ENCODE data around the gene SHISA5. TPM values are rescaled to one million over a fixed set of nuclear protein-coding genes. Genes with fewer than 3 reads are reported as not detected.

SHISA5 gene
- total RNA-seq, 1 donor from 2014 or later: 84.9 TPM

GRCh38 chr3:48433472-48434118, 70.4 kb downstream of the SHISA5 start:
- Mint-ChIP-seq H3K4me3 (no peak overlapping the region), H3K27me3 (peaks cover 3% of the 10 kb centered on the region), H3K36me3 (ENCODE audit: low read depth) (peaks cover 21% of the 10 kb centered on the region), H3K9me3 (no peaks in the 10 kb centered on the region), H3K4me1 (peaks cover 32% of the 10 kb centered on the region), H3K27ac (no peak overlapping the region)
- DNase-seq: no peak
- intact Hi-C loops (cut with micrococcal nuclease): no loop called here

- DNase-seq: no peak
- peaks cover 25% of the 10 kb centered on the region for H3K4me1 Mint-ChIP-seq
- no peak overlapping the region for H3K4me3 Mint-ChIP-seq
- no peaks in the 10 kb centered on the region for H3K9me3 Mint-ChIP-seq
- H3K36me3 Mint-ChIP-seq (ENCODE audit: low read depth): peaks cover 21% of the 10 kb centered on the region
- peaks cover 11% of the 10 kb centered on the region for H3K27me3 Mint-ChIP-seq
- intact Hi-C loops (cut with micrococcal nuclease): no loop called here
- no peak overlapping the region for H3K27ac Mint-ChIP-seq
These were observed 71.3 kb downstream of the SHISA5 start for GRCh38 chr3:48432411-48433371.

- intact Hi-C loops (cut with micrococcal nuclease): no loop called here
- no peak for DNase-seq
- Mint-ChIP-seq H3K4me1 (peaks cover 23% of the 10 kb centered on the region), H3K27ac (no peak overlapping the region), H3K4me3 (peak overlapping the region; percentile 86), H3K27me3 (peaks cover 19% of the 10 kb centered on the region), H3K9me3 (no peaks in the 10 kb centered on the region), H3K36me3 (ENCODE audit: low read depth) (peaks cover 21% of the 10 kb centered on the region)
These were observed 72.5 kb downstream of the SHISA5 start for GRCh38 chr3:48431224-48432029.

DNA sequence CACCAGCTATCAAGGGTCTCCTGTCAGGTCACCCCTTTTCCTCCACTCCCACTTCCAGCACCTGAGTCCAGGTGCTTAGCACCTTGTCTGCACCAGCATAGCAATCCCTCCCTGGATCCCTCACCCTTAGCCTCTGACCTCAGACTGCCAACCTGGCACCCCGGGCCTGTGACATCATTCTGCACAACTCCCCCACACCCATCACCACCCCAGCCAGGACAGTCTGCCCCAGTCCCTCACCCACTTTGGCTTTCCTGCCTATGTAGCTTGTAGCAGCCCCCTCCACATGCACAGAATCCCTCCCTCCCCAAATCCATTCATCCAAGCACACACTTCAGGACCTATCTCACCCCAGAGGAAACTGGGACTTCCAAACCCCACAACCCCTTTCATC, 73.3 kb downstream of the SHISA5 start:
- Mint-ChIP-seq H3K27ac (no peak overlapping the region), H3K4me3 (peak overlapping the region; percentile 86), H3K9me3 (no peaks in the 10 kb centered on the region), H3K27me3 (peaks cover 19% of the 10 kb centered on the region), H3K36me3 (ENCODE audit: low read depth) (peaks cover 21% of the 10 kb centered on the region), H3K4me1 (peaks cover 23% of the 10 kb centered on the region)
- DNase-seq: no peak
- intact Hi-C loops (cut with micrococcal nuclease): no loop called here

DNA sequence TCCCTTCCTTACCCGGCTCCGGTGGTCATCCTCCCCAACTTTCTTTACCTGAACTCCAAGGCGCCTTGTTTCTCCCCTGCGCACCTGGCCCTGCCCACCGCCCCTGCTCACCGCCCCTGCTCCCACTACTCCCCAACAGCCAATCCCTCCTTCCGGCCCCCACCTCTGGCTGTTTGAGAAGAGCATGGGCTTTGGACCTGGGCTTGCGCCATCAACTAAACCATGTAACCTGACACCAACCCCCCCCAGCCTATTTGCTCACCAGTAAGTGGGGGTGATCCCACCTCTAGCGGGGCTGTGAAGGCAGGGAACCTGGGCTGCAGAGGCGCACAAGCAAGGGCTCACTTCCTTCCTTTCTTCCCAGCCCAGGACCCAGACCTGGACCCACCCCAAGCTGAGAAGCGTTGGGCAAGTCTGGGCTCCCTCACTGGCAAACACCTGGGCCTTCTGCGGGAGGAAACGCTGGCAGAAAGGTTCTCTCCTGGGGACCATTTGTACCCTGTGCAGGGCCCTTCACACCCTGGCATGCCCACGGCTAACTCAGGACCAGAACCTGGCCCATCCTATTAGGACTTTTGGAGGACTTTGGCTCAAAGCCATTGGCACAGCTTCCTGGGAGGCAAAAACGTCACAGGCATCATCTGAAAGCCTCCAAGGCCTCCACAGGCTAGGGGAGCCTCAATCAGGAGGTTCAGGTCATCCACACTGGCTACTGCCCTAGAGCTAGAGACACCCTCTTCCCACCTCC, 73.8 kb downstream of the SHISA5 start, which contains the start of gene PLXNB1:
Gene PLXNB1 (minus strand): TSS at position 127 of the 748 bp plus-strand sequence. CDS start 5,475 bp downstream, outside the sequence.
- Mint-ChIP-seq H3K9me3 (no peaks in the 10 kb centered on the region), H3K36me3 (ENCODE audit: low read depth) (peaks cover 21% of the 10 kb centered on the region), H3K4me1 (peaks cover 20% of the 10 kb centered on the region), H3K4me3 (peak within 1 kb of the TSS; percentile 86), H3K27me3 (peaks cover 20% of the 10 kb centered on the region), H3K27ac (peak within 1 kb of the TSS; percentile 75)
- peak; percentile 69 for DNase-seq
- intact Hi-C loops (cut with micrococcal nuclease): no loop called here

- Mint-ChIP-seq H3K9me3 (no peaks in the 10 kb centered on the region), H3K36me3 (ENCODE audit: low read depth) (peaks cover 18% of the 10 kb centered on the region), H3K4me3 (peak overlapping the region; percentile 86), H3K4me1 (peaks cover 23% of the 10 kb centered on the region), H3K27me3 (peaks cover 20% of the 10 kb centered on the region), H3K27ac (no peak overlapping the region)
- intact Hi-C loops (cut with micrococcal nuclease): no loop called here
- DNase-seq: peak; percentile 90
These were observed 74.5 kb downstream of the SHISA5 start for GRCh38 chr3:48429317-48429959.

GRCh38 chr3:48428572-48429316, 75.2 kb downstream of the SHISA5 start:
- peaks cover 20% of the 10 kb centered on the region for H3K27me3 Mint-ChIP-seq
- H3K36me3 Mint-ChIP-seq (ENCODE audit: low read depth): peaks cover 11% of the 10 kb centered on the region
- H3K4me1 Mint-ChIP-seq: peaks cover 19% of the 10 kb centered on the region

GRCh38 chr3:48428088-48428571, 75.8 kb downstream of the SHISA5 start:
- peak overlapping the region; percentile 58 for H3K4me3 Mint-ChIP-seq
- intact Hi-C loops (cut with micrococcal nuclease): no loop called here
- no peaks in the 10 kb centered on the region for H3K9me3 Mint-ChIP-seq
- H3K27ac Mint-ChIP-seq: peak overlapping the region; percentile 8
- peaks cover 20% of the 10 kb centered on the region for H3K27me3 Mint-ChIP-seq
- peaks cover 11% of the 10 kb centered on the region for H3K36me3 Mint-ChIP-seq (ENCODE audit: low read depth)
- peaks cover 19% of the 10 kb centered on the region for H3K4me1 Mint-ChIP-seq
- DNase-seq: no peak

More at GRCh38 chr3:48428572-48429316, 75.2 kb downstream of the SHISA5 start:
- intact Hi-C loops (cut with micrococcal nuclease): no loop called here
- Mint-ChIP-seq H3K27ac (no peak overlapping the region), H3K4me3 (peak overlapping the region; percentile 58), H3K9me3 (no peaks in the 10 kb centered on the region)
- DNase-seq: no peak

DNA sequence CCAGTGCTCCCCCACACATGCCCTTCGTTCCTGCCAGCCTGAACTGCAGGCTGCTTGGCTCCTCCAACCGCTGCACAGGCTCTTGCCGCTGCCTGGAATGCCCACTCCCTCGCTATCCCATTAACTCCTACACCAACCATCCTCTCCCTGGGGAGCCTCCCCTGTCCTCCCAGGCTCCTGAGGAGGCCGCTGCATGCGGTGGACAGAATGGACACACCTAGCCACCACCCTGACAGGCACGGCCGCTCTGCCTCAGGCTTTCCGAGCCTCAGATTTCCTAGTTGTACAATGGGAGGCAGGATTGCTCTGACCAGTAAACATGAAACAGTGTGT, 76.4 kb downstream of the SHISA5 start:
- DNase-seq: no peak
- H3K4me1 Mint-ChIP-seq: peaks cover 19% of the 10 kb centered on the region
- peaks cover 11% of the 10 kb centered on the region for H3K36me3 Mint-ChIP-seq (ENCODE audit: low read depth)
- intact Hi-C loops (cut with micrococcal nuclease): no loop called here
- no peak overlapping the region for H3K27ac Mint-ChIP-seq
- H3K9me3 Mint-ChIP-seq: no peaks in the 10 kb centered on the region
- H3K27me3 Mint-ChIP-seq: peaks cover 20% of the 10 kb centered on the region
- H3K4me3 Mint-ChIP-seq: peak overlapping the region; percentile 58

DNA sequence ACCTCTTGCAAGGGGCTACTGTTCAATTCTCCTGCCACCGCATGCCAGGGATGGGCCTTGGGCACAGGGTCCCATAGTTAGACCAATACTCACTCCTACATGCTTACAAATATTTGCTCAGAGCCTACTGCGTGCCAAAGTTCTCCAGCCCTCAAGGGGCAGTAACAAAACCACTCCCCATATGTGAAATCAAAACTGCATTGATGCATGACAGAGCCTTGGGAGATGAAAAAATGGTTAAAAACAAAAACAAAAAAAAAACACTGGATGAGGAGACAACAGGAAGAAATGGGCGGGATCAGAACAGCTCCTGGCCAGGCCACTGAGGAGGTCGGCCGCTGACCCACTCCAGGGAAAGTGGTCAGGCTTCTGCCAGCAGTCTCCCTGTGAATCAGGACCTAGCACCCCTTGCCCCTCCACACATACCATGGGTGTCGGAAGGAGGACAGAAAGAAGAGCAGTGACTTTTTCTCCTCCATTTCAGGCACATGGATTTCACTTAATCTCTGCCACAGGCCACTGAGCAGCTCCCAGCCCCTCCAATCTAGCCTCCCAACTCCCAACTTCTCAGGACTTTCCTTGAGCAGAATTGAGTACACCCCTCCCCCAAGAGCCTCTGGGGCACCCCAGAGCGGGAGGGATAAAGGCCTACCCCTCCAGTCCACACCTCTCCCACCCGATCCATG, 76.9 kb downstream of the SHISA5 start:
- intact Hi-C loops (cut with micrococcal nuclease): no loop called here
- H3K27me3 Mint-ChIP-seq: peaks cover 20% of the 10 kb centered on the region
- H3K27ac Mint-ChIP-seq: no peak overlapping the region
- peaks cover 17% of the 10 kb centered on the region for H3K4me1 Mint-ChIP-seq
- no peak for DNase-seq
- H3K9me3 Mint-ChIP-seq: no peaks in the 10 kb centered on the region
- peaks cover 11% of the 10 kb centered on the region for H3K36me3 Mint-ChIP-seq (ENCODE audit: low read depth)
- no peak overlapping the region for H3K4me3 Mint-ChIP-seq

DNA sequence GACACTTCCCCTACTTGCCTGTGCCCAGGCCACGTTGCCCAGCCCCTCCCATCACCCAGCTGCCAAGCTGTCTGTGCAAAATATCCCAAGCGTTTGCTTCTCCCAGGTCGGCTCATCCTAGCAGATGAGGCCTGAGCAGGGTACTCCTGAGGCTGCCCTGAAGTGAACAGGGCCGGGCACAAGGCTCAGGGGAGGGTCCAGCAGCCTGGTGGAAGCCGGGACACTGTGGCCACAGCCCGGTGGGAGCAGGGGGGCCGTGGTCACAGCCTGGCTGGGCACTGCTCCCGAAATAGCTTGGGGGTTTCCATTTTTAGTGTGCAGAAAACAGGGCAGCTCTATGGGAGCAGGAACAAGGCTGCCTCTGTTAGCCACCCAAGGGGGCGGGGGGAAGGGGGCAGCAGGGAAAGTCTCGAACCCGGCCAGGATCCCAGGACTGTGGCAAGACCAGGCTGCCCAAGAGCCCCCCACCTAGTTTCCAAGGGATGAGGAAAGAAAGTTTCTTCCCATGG, 77.5 kb downstream of the SHISA5 start:
- peaks cover 15% of the 10 kb centered on the region for H3K4me1 Mint-ChIP-seq
- no peaks in the 10 kb centered on the region for H3K9me3 Mint-ChIP-seq
- DNase-seq: no peak
- intact Hi-C loops (cut with micrococcal nuclease): no loop called here
- peaks cover 7% of the 10 kb centered on the region for H3K36me3 Mint-ChIP-seq (ENCODE audit: low read depth)
- H3K4me3 Mint-ChIP-seq: no peak overlapping the region
- H3K27ac Mint-ChIP-seq: no peak overlapping the region
- H3K27me3 Mint-ChIP-seq: peaks cover 20% of the 10 kb centered on the region
